ENCODE results near the gene CD58. TPM values are rescaled to one million over a fixed set of nuclear protein-coding genes. Genes with fewer than 3 reads are reported as not detected.

The CD58 gene
- total RNA-seq, 1 donor from 2014 or later, result 19.8 TPM

GRCh38 chr1:116491700-116492357, 79.0 kb downstream of the CD58 start:
- no peak for ATAC-seq

- no peak for ATAC-seq
Observed at GRCh38 chr1:116490588-116490987, 80.2 kb downstream of the CD58 start.

GRCh38 chr1:116489231-116489697, 81.6 kb downstream of the CD58 start:
- peak; percentile 68 for ATAC-seq

GRCh38 chr1:116488071-116488470, 82.8 kb downstream of the CD58 start:
- peak; percentile 30 for ATAC-seq

- ATAC-seq, result no peak
Observed at GRCh38 chr1:116487583-116487982, 83.2 kb downstream of the CD58 start.

- no peak for ATAC-seq
Observed at GRCh38 chr1:116487031-116487430, 83.8 kb downstream of the CD58 start.

- no peak for ATAC-seq
Observed at GRCh38 chr1:116486424-116486823, 84.4 kb downstream of the CD58 start.

GRCh38 chr1:116485976-116486375, 84.8 kb downstream of the CD58 start:
- ATAC-seq, result no peak

- peak; percentile 76 for ATAC-seq
Observed at GRCh38 chr1:116485071-116485735, 85.6 kb downstream of the CD58 start.

GRCh38 chr1:116483481-116484309, 87.1 kb downstream of the CD58 start:
- ATAC-seq, result no peak

- ATAC-seq, result no peak
Observed at GRCh38 chr1:116482490-116482889, 88.3 kb downstream of the CD58 start.

GRCh38 chr1:116481934-116482333, 88.9 kb downstream of the CD58 start:
- ATAC-seq, result no peak

GRCh38 chr1:116478621-116479020, 92.2 kb downstream of the CD58 start:
- ATAC-seq, result no peak

- no peak for ATAC-seq
Observed at GRCh38 chr1:116477429-116477828, 93.4 kb downstream of the CD58 start.

- ATAC-seq, result no peak
Observed at GRCh38 chr1:116476321-116476720, 94.5 kb downstream of the CD58 start.

- no peak for ATAC-seq
Observed at GRCh38 chr1:116475850-116476218, 95.0 kb downstream of the CD58 start.

- ATAC-seq, result no peak
Observed at GRCh38 chr1:116474921-116475849, 95.6 kb downstream of the CD58 start.

- ATAC-seq, result no peak
Observed at GRCh38 chr1:116472431-116472961, 98.3 kb downstream of the CD58 start.

GRCh38 chr1:116471241-116471640, 99.6 kb downstream of the CD58 start:
- no peak for ATAC-seq

- ATAC-seq, result no peak
Observed at GRCh38 chr1:116470671-116471070, 100.2 kb downstream of the CD58 start.

GRCh38 chr1:116466810-116467557, 103.8 kb downstream of the CD58 start:
- ATAC-seq, result no peak

All from esophagus mucosa (tissue), 1 donor.